ENCODE data around the gene LRRC28.

- no peak for TF ChIP-seq CTCF (IDR thresholded peaks at IDR 0.05)
- TF ChIP-seq POLR2A (IDR thresholded peaks at IDR 0.05): no peak
- TF ChIP-seq POLR2AphosphoS5 (IDR thresholded peaks at IDR 0.05; ENCODE audit: insufficient read depth in 1 of 2, low read depth in 1 of 2): no peak
Measured at GRCh38 chr15:99414755-99415731, 163.8 kb downstream of the LRRC28 start.
